Measurements from ENCODE around the gene EPHA5.

- TF ChIP-seq NR1H2 (CRISPR knock-in tag; IDR thresholded peaks at IDR 0.05), result no peak
- TF ChIP-seq SMAD3 (CRISPR knock-in tag; IDR thresholded peaks at IDR 0.05; ENCODE audit: borderline replicate concordance), result no peak
- TF ChIP-seq FOXJ3 (CRISPR knock-in tag; IDR thresholded peaks at IDR 0.05; ENCODE audit: borderline replicate concordance), result no peak
- no peak for TF ChIP-seq CTCF (IDR thresholded peaks at IDR 0.05)
- no peak for TF ChIP-seq NFYB (CRISPR knock-in tag; conservative IDR thresholded peaks at IDR 0.05; ENCODE audit: low read depth)
- no peak for TF ChIP-seq SP1 (CRISPR knock-in tag; conservative IDR thresholded peaks at IDR 0.05)
- TF ChIP-seq IRF2 (CRISPR knock-in tag; IDR thresholded peaks at IDR 0.05; ENCODE audit: borderline replicate concordance, low read depth), result no peak
- TF ChIP-seq, protein P1, sequence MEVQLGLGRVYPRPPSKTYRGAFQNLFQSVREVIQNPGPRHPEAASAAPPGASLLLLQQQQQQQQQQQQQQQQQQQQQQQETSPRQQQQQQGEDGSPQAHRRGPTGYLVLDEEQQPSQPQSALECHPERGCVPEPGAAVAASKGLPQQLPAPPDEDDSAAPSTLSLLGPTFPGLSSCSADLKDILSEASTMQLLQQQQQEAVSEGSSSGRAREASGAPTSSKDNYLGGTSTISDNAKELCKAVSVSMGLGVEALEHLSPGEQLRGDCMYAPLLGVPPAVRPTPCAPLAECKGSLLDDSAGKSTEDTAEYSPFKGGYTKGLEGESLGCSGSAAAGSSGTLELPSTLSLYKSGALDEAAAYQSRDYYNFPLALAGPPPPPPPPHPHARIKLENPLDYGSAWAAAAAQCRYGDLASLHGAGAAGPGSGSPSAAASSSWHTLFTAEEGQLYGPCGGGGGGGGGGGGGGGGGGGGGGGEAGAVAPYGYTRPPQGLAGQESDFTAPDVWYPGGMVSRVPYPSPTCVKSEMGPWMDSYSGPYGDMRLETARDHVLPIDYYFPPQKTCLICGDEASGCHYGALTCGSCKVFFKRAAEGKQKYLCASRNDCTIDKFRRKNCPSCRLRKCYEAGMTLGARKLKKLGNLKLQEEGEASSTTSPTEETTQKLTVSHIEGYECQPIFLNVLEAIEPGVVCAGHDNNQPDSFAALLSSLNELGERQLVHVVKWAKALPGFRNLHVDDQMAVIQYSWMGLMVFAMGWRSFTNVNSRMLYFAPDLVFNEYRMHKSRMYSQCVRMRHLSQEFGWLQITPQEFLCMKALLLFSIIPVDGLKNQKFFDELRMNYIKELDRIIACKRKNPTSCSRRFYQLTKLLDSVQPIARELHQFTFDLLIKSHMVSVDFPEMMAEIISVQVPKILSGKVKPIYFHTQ (CRISPR knock-in tag; IDR thresholded peaks at IDR 0.05), result no peak
- TF ChIP-seq, protein P2, sequence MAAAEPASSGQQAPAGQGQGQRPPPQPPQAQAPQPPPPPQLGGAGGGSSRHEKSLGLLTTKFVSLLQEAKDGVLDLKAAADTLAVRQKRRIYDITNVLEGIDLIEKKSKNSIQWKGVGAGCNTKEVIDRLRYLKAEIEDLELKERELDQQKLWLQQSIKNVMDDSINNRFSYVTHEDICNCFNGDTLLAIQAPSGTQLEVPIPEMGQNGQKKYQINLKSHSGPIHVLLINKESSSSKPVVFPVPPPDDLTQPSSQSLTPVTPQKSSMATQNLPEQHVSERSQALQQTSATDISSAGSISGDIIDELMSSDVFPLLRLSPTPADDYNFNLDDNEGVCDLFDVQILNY (CRISPR knock-in tag; IDR thresholded peaks at IDR 0.05), result no peak
- TF ChIP-seq, protein P3, sequence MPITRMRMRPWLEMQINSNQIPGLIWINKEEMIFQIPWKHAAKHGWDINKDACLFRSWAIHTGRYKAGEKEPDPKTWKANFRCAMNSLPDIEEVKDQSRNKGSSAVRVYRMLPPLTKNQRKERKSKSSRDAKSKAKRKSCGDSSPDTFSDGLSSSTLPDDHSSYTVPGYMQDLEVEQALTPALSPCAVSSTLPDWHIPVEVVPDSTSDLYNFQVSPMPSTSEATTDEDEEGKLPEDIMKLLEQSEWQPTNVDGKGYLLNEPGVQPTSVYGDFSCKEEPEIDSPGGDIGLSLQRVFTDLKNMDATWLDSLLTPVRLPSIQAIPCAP (CRISPR knock-in tag; IDR thresholded peaks at IDR 0.05), result no peak
- no peak for TF ChIP-seq GABPB1 (CRISPR knock-in tag; IDR thresholded peaks at IDR 0.05)
These were observed 332.9 kb downstream of the EPHA5 start for GRCh38 chr4:65337371-65337770.

All from WTC11 (cell line).